SU-DHL-6 (cell line): ENCODE measurements around the gene TMEM63B.

Source experiments
- CTCF ChIP-seq: fragments of 200-600 bp; sonication (generic); IDR thresholded peaks from one replicate; pipeline ENCODE4 v1.5.1; 2017; ENCODE audit warnings: antibody characterized with exemption, mild to moderate bottlenecking, low read length, moderate library complexity; ENCODE audit not compliant: insufficient read depth, poor library complexity, severe bottlenecking
- EZH2phosphoT487 ChIP-seq: fragments of 200-600 bp; sonication (generic), shearing (Covaris generic); conservative IDR thresholded peaks from 2 replicates; pipeline ENCODE4 v1.6.1; 2018; ENCODE audit warnings: mild to moderate bottlenecking, antibody characterized with exemption, low read length, moderate library complexity, mixed read lengths

GRCh38 chr6:44143731-44144130, 16.4 kb downstream of the TMEM63B start:
- no peak for TF ChIP-seq CTCF
- no peak for TF ChIP-seq EZH2phosphoT487
